PC-9 (cell line): ENCODE measurements around the gene RNF111. TPM values are rescaled to one million over a fixed set of nuclear protein-coding genes. Genes with fewer than 3 reads are reported as not detected.

Experiments
- BruUV-seq: library from RNA; stranded (reverse); fragments of 400-500 nt; replicated peaks from 2 replicates; lab custom pipeline; 2021; lab: Mats Ljungman, UMichigan
- CTCF ChIA-PET: fragments of 300-600 bp; sonication (Branson Sonifier 250); formaldehyde crosslinking; loops from one replicate; lab custom pipeline; 2022; ENCODE audit warnings: antibody characterized with exemption; lab: Charles Lee
- POLR2A ChIA-PET: fragments of 300-600 bp; sonication (Branson Sonifier 250); formaldehyde crosslinking; loops from one replicate; lab custom pipeline; 2022; ENCODE audit warnings: antibody characterized with exemption; ENCODE audit not compliant: unreplicated experiment; lab: Charles Lee
- DNase-seq, 2 experiments: peaks; one replicate each; pipeline versions ENCODE4 v3.0.0 to v3.0.0-alpha.2; 2015 to 2022; ENCODE audit warnings: mixed read lengths in 1 of 2
- H2AFZ ChIP-seq: fragments of 200-600 bp; sonication (generic); 2 replicates; pipeline ENCODE4 v1.8.1; 2017; ENCODE audit warnings: antibody characterized with exemption
- H3F3A ChIP-seq: fragments of 200-600 bp; sonication (generic); 2 replicates; pipeline ENCODE4 v1.8.1; 2017; ENCODE audit warnings: antibody characterized with exemption, mild to moderate bottlenecking, low read depth; ENCODE audit not compliant: insufficient read depth
- H3K27ac ChIP-seq: fragments of 200-600 bp; sonication (generic); 2 replicates; pipeline ENCODE4 v1.6.1; 2016; ENCODE audit warnings: mixed run types
- H3K27me3 ChIP-seq: fragments of 200-600 bp; sonication (generic); 2 replicates; pipeline ENCODE4 v1.6.1; 2016; ENCODE audit warnings: low read depth, mixed run types; ENCODE audit not compliant: insufficient read depth
- H3K36me3 ChIP-seq: fragments of 200-600 bp; sonication (generic); 2 replicates; pipeline ENCODE4 v1.6.1; 2016; ENCODE audit warnings: low read depth, mixed run types
- H3K4me1 ChIP-seq: fragments of 200-600 bp; sonication (generic); replicated peaks from 2 replicates; pipeline ENCODE4 v1.6.1; 2016; ENCODE audit warnings: mixed run types; ENCODE audit not compliant: insufficient read depth
- H3K4me2 ChIP-seq: fragments of 200-600 bp; sonication (generic); 2 replicates; pipeline ENCODE4 v1.6.1; 2017; ENCODE audit warnings: mixed run types
- H3K4me3 ChIP-seq: fragments of 200-600 bp; sonication (generic); 2 replicates; pipeline ENCODE4 v1.6.1; 2016; ENCODE audit warnings: mixed run types
- H3K79me2 ChIP-seq: fragments of 200-600 bp; sonication (generic); 2 replicates; pipeline ENCODE4 v1.6.1; 2017; ENCODE audit warnings: low read depth, mixed run types
- H3K9me2 ChIP-seq: fragments of 200-600 bp; sonication (generic); 2 replicates; pipeline ENCODE4 v1.8.1; 2017; ENCODE audit warnings: mild to moderate bottlenecking; ENCODE audit not compliant: insufficient read depth
- H3K9me3 ChIP-seq: fragments of 200-600 bp; sonication (generic); 2 replicates; pipeline ENCODE4 v1.8.1; 2016; ENCODE audit warnings: low read depth; ENCODE audit not compliant: insufficient read depth
- H4K20me1 ChIP-seq: fragments of 200-600 bp; sonication (generic); 2 replicates; pipeline ENCODE4 v1.8.1; 2017; ENCODE audit not compliant: insufficient read depth
- CTCF ChIP-seq: fragments of 200-600 bp; sonication (generic); conservative IDR thresholded peaks from 2 replicates; pipeline ENCODE4 v1.6.1; 2017; ENCODE audit warnings: mixed run types, antibody characterized with exemption, mild to moderate bottlenecking, moderate library complexity
- EZH2 ChIP-seq: fragments of 200-600 bp; sonication (generic); IDR thresholded peaks from 2 replicates; pipeline ENCODE4 v1.8.0; 2017; ENCODE audit warnings: antibody characterized with exemption, low read depth
- intact Hi-C: fragments of 100-400 bp; cut with micrococcal nuclease; formaldehyde crosslinking; loops from one replicate; pipeline ENCODE4 v1.10.0; 2022; ENCODE audit not compliant: unreplicated experiment
- total RNA-seq: library from RNA; stranded (reverse); gene quantifications from 2 replicates; pipeline ENCODE4 v1.2.3, GENCODE V29; 2021

Gene RNF111
- total RNA-seq, 1 experiment from 2014 or later = 37.7 TPM

- no peak overlapping the region for H3K4me2 ChIP-seq
- no peaks in the 10 kb centered on the region for H3K27me3 ChIP-seq
- 0 out of 2 replicates have a peak, but pooled peaks cover 5% of the 10 kb centered on the region for H3K36me3 ChIP-seq
- H3K9me2 ChIP-seq = no peaks in the 10 kb centered on the region
- ChIA-PET CTCF (no interaction called here), POLR2A (interaction anchor here (0.5 to 0.6 kb wide), 2 partner anchors 77 to 628 kb away, joined by 3 to 5 read pairs; no protein-coding TSS in a partner anchor)
- H3K4me3 ChIP-seq = no peak overlapping the region
- intact Hi-C loops = no loop called here
- H2AFZ ChIP-seq = no peak overlapping the region
- no peaks in the 10 kb centered on the region for H3K4me1 ChIP-seq
- H4K20me1 ChIP-seq = no peaks in the 10 kb centered on the region
- H3K27ac ChIP-seq = no peak overlapping the region
- TF ChIP-seq CTCF (no peak), EZH2 (no peak)
- no peaks in the 10 kb centered on the region for H3K9me3 ChIP-seq
- no peaks in the 10 kb centered on the region; the same call in 1 of the 2 replicates for H3F3A ChIP-seq
- BruUV-seq = no TSS peak
- no peaks in the 10 kb centered on the region for H3K79me2 ChIP-seq
- no peak for DNase-seq
Measured at GRCh38 chr15:59060348-59060747, 72.9 kb downstream of the RNF111 start.

DNA sequence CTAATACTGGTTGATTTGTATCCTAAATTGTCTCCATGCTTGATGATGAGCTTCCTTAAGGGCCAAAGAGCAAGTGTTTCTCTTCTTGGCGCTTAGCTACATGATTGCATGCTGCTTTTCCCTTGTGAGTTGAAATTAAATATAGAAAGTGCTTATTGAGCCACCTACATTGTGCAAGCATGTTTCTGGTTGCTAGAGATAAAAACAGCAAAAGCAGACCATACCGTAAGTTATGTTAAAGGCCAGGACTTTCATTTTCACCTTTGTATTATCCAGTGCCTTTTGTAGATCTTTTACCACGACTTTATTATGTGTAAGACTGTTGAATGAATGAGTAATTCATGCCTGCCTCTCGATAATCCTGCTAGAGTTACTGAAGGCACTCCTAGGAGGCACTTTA lies 75.6 kb downstream of the RNF111 start:
- peaks cover 8% of the 10 kb centered on the region; the same call in 1 of the 2 replicates for H3K36me3 ChIP-seq
- intact Hi-C loops = no loop called here
- no TSS peak for BruUV-seq
- no peaks in the 10 kb centered on the region; the same call in 1 of the 2 replicates for H3F3A ChIP-seq
- H2AFZ ChIP-seq = no peak overlapping the region
- H4K20me1 ChIP-seq = no peaks in the 10 kb centered on the region
- no peak for DNase-seq
- H3K79me2 ChIP-seq = no peaks in the 10 kb centered on the region
- H3K27ac ChIP-seq = no peak overlapping the region
- no peaks in the 10 kb centered on the region for H3K9me3 ChIP-seq
- H3K27me3 ChIP-seq = no peaks in the 10 kb centered on the region
- H3K4me2 ChIP-seq = no peak overlapping the region
- ChIA-PET POLR2A (no interaction called here), CTCF (no interaction called here)
- H3K9me2 ChIP-seq = no peaks in the 10 kb centered on the region
- H3K4me3 ChIP-seq = no peak overlapping the region
- TF ChIP-seq EZH2 (no peak), CTCF (no peak)
- H3K4me1 ChIP-seq = no peaks in the 10 kb centered on the region

DNA sequence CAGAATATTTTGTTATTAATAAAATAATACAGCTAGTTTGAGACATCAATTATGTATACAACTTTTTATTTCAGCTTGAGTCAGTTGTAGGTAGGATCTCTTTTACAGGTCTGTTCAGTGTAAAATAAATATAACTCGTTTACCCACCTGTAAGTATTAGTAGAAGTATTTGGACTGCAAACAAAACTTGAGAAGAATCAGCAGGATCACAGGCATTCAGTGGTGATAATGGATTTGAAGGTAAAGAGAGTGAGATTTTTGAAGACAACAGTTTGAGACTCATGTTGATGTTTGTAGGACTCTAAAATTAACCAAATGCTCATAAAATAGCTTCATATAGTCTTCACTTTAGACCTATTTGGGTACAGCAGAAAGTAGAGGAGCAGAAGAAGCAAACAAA lies 82.0 kb downstream of the RNF111 start:
- BruUV-seq = no TSS peak
- H3K9me2 ChIP-seq = no peaks in the 10 kb centered on the region
- ChIA-PET POLR2A (no interaction called here), CTCF (no interaction called here)
- H3K36me3 ChIP-seq = peaks cover 8% of the 10 kb centered on the region; the same call in 1 of the 2 replicates
- no peak overlapping the region for H2AFZ ChIP-seq
- no peak overlapping the region for H3K4me3 ChIP-seq
- H3K79me2 ChIP-seq = no peaks in the 10 kb centered on the region
- no peaks in the 10 kb centered on the region for H4K20me1 ChIP-seq
- H3K4me1 ChIP-seq = no peaks in the 10 kb centered on the region
- no peaks in the 10 kb centered on the region for H3F3A ChIP-seq
- H3K4me2 ChIP-seq = no peak overlapping the region
- no peaks in the 10 kb centered on the region for H3K27me3 ChIP-seq
- no peaks in the 10 kb centered on the region for H3K9me3 ChIP-seq
- no peak for DNase-seq
- H3K27ac ChIP-seq = no peak overlapping the region
- intact Hi-C loops = no loop called here
- TF ChIP-seq CTCF (no peak), EZH2 (no peak)
